GM10266 (cell line): ENCODE measurements around the gene CD247.

Experiments used
- DNase-seq: peaks from one replicate; pipeline ENCODE4 v3.0.0; 2012; ENCODE audit errors: extremely low spot score
- CTCF ChIP-seq: IDR thresholded peaks from 2 replicates; pipeline ENCODE4 v1.5.1; 2012; ENCODE audit warnings: mild to moderate bottlenecking, low read depth; ENCODE audit not compliant: control insufficient read depth, insufficient read depth; ENCODE audit errors: missing control alignments

Gene CD247

DNA sequence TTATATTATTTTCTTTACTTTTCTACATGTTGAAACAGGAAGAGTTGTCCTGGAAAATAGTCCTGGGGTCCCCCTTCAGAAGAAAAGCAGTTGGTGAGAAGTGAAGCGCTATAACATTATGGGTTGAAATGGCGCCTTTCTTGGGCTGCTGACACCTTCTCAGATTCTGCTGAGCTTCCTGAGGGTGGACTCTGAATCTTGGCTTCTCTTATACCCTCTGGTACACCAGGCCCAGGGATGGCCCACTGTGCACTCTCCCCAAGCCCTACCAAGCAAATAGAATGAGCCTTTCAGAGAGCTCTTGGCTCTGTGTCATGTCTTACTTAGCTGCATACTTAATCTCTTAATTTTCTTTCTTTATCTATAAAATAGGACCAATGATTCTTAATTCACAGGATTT lies 42.3 kb downstream of the CD247 start:
- no peak for TF ChIP-seq CTCF
- DNase-seq: no peak

GRCh38 chr1:167474191-167474641 lies 44.1 kb downstream of the CD247 start:
- DNase-seq: no peak
- no peak for TF ChIP-seq CTCF

GRCh38 chr1:167473761-167474160 lies 44.6 kb downstream of the CD247 start:
- no peak for DNase-seq
- TF ChIP-seq CTCF: no peak

DNA sequence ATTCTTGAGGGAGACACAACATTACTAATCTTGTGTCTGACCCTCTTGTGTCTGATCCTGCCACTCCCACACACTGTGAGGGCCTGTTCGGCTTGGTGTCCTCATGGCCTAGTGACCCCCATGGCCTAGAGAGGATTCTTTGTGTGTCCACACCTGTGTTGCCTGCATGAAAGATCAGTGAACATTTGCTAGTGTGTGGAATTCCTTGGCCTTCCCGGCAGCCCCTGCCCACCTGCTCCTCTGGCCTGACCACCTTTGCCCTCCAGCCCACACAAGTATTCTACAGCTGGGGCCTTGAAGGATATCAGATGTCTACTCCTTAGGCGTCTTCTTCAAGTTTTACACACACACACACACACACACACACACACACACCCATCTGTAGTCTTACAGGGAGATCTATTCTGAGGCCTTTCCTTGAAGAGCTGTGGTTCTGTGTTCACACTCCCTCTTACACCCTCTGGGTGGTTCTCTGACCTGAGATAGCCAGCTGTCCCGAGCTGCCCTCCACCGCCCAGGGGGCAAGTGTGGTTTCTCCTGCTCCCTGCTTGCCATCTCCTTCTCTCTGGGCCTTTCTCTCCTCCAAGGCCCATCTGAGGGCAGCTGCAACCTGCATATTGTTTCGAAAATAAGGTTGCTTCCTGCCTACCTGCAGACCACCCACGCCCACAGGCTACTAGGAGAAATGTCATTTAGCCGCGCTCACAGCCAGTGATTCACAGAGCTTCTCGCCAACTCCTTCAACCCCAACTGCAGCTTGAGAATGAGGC lies 45.4 kb downstream of the CD247 start:
- no peak for TF ChIP-seq CTCF
- no peak for DNase-seq

DNA sequence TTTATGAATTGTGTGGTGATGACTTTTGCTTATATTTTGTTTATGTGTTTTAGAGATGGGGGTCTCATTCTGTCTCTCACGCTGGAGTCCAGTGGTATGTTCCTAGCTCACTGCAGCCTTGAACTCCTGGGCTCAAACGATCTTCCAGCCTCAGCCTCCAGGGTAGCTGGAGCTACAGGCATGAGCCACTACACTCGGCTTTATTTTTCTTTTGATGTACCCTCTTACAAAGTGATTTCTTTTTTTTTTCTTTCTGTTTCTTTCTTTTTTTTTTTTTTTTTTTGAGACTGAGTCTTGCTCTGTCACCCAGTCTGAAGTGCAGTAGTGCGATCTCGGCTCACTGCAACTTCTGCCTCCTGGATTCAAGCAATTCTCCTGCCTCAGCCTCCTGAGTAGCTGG lies 46.8 kb downstream of the CD247 start:
- DNase-seq: no peak
- TF ChIP-seq CTCF: no peak

- DNase-seq: no peak
- no peak for TF ChIP-seq CTCF
These were observed 48.9 kb downstream of the CD247 start for GRCh38 chr1:167469280-167469965.

GRCh38 chr1:167467752-167468151 lies 50.6 kb downstream of the CD247 start:
- DNase-seq: no peak

More at GRCh38 chr1:167467752-167468151, 50.6 kb downstream of the CD247 start:
- TF ChIP-seq CTCF: no peak
